HEK293 (cell line): ENCODE data around the gene RAET1E.

Experiments
- HOXC10 ChIP-seq: sonication (generic); formaldehyde crosslinking; IDR thresholded peaks from 2 replicates; pipeline ENCODE4 v1.8.1; 2023; ENCODE audit warnings: mild to moderate bottlenecking, missing genetic modification reagents
- PRDM1 ChIP-seq: fragments of 450-650 bp; formaldehyde crosslinking; IDR thresholded peaks from 2 replicates; pipeline ENCODE4; 2016; ENCODE audit warnings: missing biosample characterization, missing genetic modification characterization
- RBAK ChIP-seq: fragments of 450-650 bp; formaldehyde crosslinking; IDR thresholded peaks from 2 replicates; pipeline ENCODE4 v1.5.1; 2016; ENCODE audit warnings: missing biosample characterization, missing genetic modification characterization
- SCRT2 ChIP-seq: fragments of 450-650 bp; formaldehyde crosslinking; IDR thresholded peaks from 2 replicates; pipeline ENCODE4 v1.5.1; 2016; ENCODE audit warnings: missing biosample characterization, missing genetic modification characterization
- TRIM28 ChIP-seq: IDR thresholded peaks from 2 replicates; pipeline ENCODE4 v1.6.1; 2011; ENCODE audit warnings: low read length, control low read depth, borderline replicate concordance
- ZEB2 ChIP-seq: fragments of 450-650 bp; formaldehyde crosslinking; IDR thresholded peaks from 2 replicates; pipeline ENCODE4 v1.5.1; 2016; ENCODE audit warnings: missing biosample characterization, missing genetic modification characterization
- ZFP41 ChIP-seq: fragments of 450-650 bp; formaldehyde crosslinking; IDR thresholded peaks from 2 replicates; pipeline ENCODE4 v1.5.1; 2016; ENCODE audit warnings: missing biosample characterization, missing genetic modification characterization, borderline replicate concordance
- ZNF175 ChIP-seq: fragments of 450-650 bp; formaldehyde crosslinking; IDR thresholded peaks from 2 replicates; pipeline ENCODE4 v1.5.1; 2016; ENCODE audit warnings: missing biosample characterization, missing genetic modification characterization
- ZNF37A ChIP-seq: fragments of 450-650 bp; IDR thresholded peaks from 2 replicates; pipeline ENCODE4 v1.5.1; 2018; ENCODE audit warnings: missing biosample characterization, missing genetic modification characterization
- ZNF423 ChIP-seq: fragments of 450-650 bp; formaldehyde crosslinking; IDR thresholded peaks from 2 replicates; pipeline ENCODE4 v1.5.1; 2016; ENCODE audit warnings: missing biosample characterization, missing genetic modification characterization
- ZNF548 ChIP-seq: fragments of 450-650 bp; formaldehyde crosslinking; IDR thresholded peaks from 2 replicates; pipeline ENCODE4 v1.5.1; 2016; ENCODE audit warnings: missing biosample characterization, missing genetic modification characterization
- ZNF549 ChIP-seq: fragments of 450-650 bp; IDR thresholded peaks from 2 replicates; pipeline ENCODE4 v1.5.1; 2018; ENCODE audit warnings: missing biosample characterization, missing genetic modification characterization, mild to moderate bottlenecking, inconsistent platforms, moderate library complexity
- ZNF639 ChIP-seq: fragments of 450-650 bp; formaldehyde crosslinking; IDR thresholded peaks from 2 replicates; pipeline ENCODE4 v1.5.1; 2016; ENCODE audit warnings: missing biosample characterization, missing genetic modification characterization
- ZNF670 ChIP-seq: fragments of 450-650 bp; formaldehyde crosslinking; IDR thresholded peaks from 2 replicates; pipeline ENCODE4 v1.5.1; 2016; ENCODE audit warnings: missing biosample characterization, missing genetic modification characterization, low read depth
- ZNF791 ChIP-seq: fragments of 450-650 bp; formaldehyde crosslinking; IDR thresholded peaks from 2 replicates; pipeline ENCODE4 v1.5.1; 2016; ENCODE audit warnings: missing biosample characterization, missing genetic modification characterization
- ZNF830 ChIP-seq: fragments of 450-650 bp; IDR thresholded peaks from 2 replicates; pipeline ENCODE4 v1.5.0; 2018; ENCODE audit warnings: missing biosample characterization, missing genetic modification characterization, low read depth, mild to moderate bottlenecking, moderate library complexity
- TF ChIP-seq, protein P1 (sequence below): fragments of 450-650 bp; formaldehyde crosslinking; IDR thresholded peaks from 2 replicates; pipeline ENCODE4 v1.5.1; 2016; ENCODE audit warnings: missing biosample characterization, missing genetic modification characterization, low read depth
- TF ChIP-seq, protein P2 (sequence below): fragments of 450-650 bp; IDR thresholded peaks from 2 replicates; pipeline ENCODE4 v1.5.1; 2018; ENCODE audit warnings: missing biosample characterization, mild to moderate bottlenecking, missing genetic modification characterization
- TF ChIP-seq, protein P3 (sequence below): fragments of 450-650 bp; formaldehyde crosslinking; IDR thresholded peaks from 2 replicates; pipeline ENCODE4 v1.5.1; 2016; ENCODE audit warnings: missing biosample characterization, missing genetic modification characterization
- TF ChIP-seq, protein P4 (sequence below): fragments of 450-650 bp; formaldehyde crosslinking; IDR thresholded peaks from 2 replicates; pipeline ENCODE4 v1.5.1; 2016; ENCODE audit warnings: missing biosample characterization, missing genetic modification characterization
- TF ChIP-seq, protein P5 (sequence below): fragments of 450-650 bp; formaldehyde crosslinking; optimal IDR thresholded peaks from 2 replicates; pipeline ENCODE3; 2016; ENCODE audit warnings: missing biosample characterization, mild to moderate bottlenecking, missing genetic modification characterization
- TF ChIP-seq, protein P6 (sequence below): sonication (generic); formaldehyde crosslinking; IDR thresholded peaks from 2 replicates; pipeline ENCODE4 v1.8.1; 2022; ENCODE audit warnings: mild to moderate bottlenecking, moderate library complexity, missing genetic modification reagents
- TF ChIP-seq, protein P7 (sequence below): fragments of 450-650 bp; formaldehyde crosslinking; IDR thresholded peaks from 2 replicates; pipeline ENCODE4 v1.5.1; 2016; ENCODE audit warnings: missing biosample characterization, missing genetic modification characterization, borderline replicate concordance
- TF ChIP-seq, protein P8 (sequence below): fragments of 450-650 bp; formaldehyde crosslinking; IDR thresholded peaks from 2 replicates; pipeline ENCODE4 v1.5.1; 2017; ENCODE audit warnings: missing biosample characterization, mild to moderate bottlenecking, missing genetic modification characterization, moderate library complexity

Gene RAET1E

GRCh38 chr6:149862922-149863697 lies 34.8 kb downstream of the RAET1E start (continued):
- TF ChIP-seq, protein P1, sequence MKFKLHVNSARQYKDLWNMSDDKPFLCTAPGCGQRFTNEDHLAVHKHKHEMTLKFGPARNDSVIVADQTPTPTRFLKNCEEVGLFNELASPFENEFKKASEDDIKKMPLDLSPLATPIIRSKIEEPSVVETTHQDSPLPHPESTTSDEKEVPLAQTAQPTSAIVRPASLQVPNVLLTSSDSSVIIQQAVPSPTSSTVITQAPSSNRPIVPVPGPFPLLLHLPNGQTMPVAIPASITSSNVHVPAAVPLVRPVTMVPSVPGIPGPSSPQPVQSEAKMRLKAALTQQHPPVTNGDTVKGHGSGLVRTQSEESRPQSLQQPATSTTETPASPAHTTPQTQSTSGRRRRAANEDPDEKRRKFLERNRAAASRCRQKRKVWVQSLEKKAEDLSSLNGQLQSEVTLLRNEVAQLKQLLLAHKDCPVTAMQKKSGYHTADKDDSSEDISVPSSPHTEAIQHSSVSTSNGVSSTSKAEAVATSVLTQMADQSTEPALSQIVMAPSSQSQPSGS (tag by site-specific recombination) = no peak
- TF ChIP-seq TRIM28 = no peak
- TF ChIP-seq RBAK (tag by site-specific recombination) = no peak
- TF ChIP-seq PRDM1 (tag by site-specific recombination) = no peak
- TF ChIP-seq, protein P2, sequence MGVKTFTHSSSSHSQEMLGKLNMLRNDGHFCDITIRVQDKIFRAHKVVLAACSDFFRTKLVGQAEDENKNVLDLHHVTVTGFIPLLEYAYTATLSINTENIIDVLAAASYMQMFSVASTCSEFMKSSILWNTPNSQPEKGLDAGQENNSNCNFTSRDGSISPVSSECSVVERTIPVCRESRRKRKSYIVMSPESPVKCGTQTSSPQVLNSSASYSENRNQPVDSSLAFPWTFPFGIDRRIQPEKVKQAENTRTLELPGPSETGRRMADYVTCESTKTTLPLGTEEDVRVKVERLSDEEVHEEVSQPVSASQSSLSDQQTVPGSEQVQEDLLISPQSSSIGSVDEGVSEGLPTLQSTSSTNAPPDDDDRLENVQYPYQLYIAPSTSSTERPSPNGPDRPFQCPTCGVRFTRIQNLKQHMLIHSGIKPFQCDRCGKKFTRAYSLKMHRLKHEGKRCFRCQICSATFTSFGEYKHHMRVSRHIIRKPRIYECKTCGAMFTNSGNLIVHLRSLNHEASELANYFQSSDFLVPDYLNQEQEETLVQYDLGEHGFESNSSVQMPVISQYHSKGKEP = 0 out of 2 replicates have a peak, but pooled peaks have one; percentile 21
- no peak for TF ChIP-seq ZNF423 (tag by site-specific recombination)
- no peak for TF ChIP-seq ZFP41
- TF ChIP-seq ZNF670 (tag by site-specific recombination) = no peak
- TF ChIP-seq SCRT2 (tag by site-specific recombination) = no peak
- TF ChIP-seq, protein P3, sequence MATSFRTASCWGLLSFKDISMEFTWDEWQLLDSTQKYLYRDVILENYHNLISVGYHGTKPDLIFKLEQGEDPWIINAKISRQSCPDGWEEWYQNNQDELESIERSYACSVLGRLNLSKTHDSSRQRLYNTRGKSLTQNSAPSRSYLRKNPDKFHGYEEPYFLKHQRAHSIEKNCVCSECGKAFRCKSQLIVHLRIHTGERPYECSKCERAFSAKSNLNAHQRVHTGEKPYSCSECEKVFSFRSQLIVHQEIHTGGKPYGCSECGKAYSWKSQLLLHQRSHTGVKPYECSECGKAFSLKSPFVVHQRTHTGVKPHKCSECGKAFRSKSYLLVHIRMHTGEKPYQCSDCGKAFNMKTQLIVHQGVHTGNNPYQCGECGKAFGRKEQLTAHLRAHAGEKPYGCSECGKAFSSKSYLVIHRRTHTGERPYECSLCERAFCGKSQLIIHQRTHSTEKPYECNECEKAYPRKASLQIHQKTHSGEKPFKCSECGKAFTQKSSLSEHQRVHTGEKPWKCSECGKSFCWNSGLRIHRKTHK (tag by site-specific recombination) = no peak
- no peak for TF ChIP-seq ZNF791
- TF ChIP-seq, protein P4, sequence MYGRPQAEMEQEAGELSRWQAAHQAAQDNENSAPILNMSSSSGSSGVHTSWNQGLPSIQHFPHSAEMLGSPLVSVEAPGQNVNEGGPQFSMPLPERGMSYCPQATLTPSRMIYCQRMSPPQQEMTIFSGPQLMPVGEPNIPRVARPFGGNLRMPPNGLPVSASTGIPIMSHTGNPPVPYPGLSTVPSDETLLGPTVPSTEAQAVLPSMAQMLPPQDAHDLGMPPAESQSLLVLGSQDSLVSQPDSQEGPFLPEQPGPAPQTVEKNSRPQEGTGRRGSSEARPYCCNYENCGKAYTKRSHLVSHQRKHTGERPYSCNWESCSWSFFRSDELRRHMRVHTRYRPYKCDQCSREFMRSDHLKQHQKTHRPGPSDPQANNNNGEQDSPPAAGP = no peak
- no peak for TF ChIP-seq ZNF548 (tag by site-specific recombination)
- no peak for TF ChIP-seq ZNF37A (tag by site-specific recombination)
- no peak for TF ChIP-seq ZNF549 (tag by site-specific recombination)
- TF ChIP-seq ZEB2 (tag by site-specific recombination) = no peak
- TF ChIP-seq, protein P5, sequence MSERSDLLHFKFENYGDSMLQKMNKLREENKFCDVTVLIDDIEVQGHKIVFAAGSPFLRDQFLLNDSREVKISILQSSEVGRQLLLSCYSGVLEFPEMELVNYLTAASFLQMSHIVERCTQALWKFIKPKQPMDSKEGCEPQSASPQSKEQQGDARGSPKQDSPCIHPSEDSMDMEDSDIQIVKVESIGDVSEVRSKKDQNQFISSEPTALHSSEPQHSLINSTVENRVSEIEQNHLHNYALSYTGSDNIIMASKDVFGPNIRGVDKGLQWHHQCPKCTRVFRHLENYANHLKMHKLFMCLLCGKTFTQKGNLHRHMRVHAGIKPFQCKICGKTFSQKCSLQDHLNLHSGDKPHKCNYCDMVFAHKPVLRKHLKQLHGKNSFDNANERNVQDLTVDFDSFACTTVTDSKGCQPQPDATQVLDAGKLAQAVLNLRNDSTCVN (tag by site-specific recombination) = peak; percentile 60
- TF ChIP-seq, protein P6, sequence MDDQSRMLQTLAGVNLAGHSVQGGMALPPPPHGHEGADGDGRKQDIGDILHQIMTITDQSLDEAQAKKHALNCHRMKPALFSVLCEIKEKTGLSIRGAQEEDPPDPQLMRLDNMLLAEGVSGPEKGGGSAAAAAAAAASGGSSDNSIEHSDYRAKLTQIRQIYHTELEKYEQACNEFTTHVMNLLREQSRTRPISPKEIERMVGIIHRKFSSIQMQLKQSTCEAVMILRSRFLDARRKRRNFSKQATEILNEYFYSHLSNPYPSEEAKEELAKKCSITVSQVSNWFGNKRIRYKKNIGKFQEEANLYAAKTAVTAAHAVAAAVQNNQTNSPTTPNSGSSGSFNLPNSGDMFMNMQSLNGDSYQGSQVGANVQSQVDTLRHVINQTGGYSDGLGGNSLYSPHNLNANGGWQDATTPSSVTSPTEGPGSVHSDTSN (CRISPR knock-in tag) = peak; percentile 88
- TF ChIP-seq ZNF830 (tag by site-specific recombination) = no peak
- TF ChIP-seq, protein P7, sequence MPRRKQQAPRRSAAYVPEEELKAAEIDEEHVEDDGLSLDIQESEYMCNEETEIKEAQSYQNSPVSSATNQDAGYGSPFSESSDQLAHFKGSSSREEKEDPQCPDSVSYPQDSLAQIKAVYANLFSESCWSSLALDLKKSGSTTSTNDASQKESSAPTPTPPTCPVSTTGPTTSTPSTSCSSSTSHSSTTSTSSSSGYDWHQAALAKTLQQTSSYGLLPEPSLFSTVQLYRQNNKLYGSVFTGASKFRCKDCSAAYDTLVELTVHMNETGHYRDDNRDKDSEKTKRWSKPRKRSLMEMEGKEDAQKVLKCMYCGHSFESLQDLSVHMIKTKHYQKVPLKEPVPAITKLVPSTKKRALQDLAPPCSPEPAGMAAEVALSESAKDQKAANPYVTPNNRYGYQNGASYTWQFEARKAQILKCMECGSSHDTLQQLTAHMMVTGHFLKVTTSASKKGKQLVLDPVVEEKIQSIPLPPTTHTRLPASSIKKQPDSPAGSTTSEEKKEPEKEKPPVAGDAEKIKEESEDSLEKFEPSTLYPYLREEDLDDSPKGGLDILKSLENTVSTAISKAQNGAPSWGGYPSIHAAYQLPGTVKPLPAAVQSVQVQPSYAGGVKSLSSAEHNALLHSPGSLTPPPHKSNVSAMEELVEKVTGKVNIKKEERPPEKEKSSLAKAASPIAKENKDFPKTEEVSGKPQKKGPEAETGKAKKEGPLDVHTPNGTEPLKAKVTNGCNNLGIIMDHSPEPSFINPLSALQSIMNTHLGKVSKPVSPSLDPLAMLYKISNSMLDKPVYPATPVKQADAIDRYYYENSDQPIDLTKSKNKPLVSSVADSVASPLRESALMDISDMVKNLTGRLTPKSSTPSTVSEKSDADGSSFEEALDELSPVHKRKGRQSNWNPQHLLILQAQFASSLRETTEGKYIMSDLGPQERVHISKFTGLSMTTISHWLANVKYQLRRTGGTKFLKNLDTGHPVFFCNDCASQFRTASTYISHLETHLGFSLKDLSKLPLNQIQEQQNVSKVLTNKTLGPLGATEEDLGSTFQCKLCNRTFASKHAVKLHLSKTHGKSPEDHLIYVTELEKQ (tag by site-specific recombination) = no peak
- no peak for TF ChIP-seq ZNF639 (tag by site-specific recombination)
- no peak for TF ChIP-seq ZNF175 (tag by site-specific recombination)
- TF ChIP-seq, protein P8, sequence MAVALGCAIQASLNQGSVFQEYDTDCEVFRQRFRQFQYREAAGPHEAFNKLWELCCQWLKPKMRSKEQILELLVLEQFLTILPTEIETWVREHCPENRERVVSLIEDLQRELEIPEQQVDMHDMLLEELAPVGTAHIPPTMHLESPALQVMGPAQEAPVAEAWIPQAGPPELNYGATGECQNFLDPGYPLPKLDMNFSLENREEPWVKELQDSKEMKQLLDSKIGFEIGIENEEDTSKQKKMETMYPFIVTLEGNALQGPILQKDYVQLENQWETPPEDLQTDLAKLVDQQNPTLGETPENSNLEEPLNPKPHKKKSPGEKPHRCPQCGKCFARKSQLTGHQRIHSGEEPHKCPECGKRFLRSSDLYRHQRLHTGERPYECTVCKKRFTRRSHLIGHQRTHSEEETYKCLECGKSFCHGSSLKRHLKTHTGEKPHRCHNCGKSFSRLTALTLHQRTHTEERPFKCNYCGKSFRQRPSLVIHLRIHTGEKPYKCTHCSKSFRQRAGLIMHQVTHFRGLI (tag by site-specific recombination) = peak; percentile 39; the same call in 1 of the 2 replicates
- TF ChIP-seq HOXC10 (CRISPR knock-in tag) = no peak
